ENCODE measurements around the gene ZNF547.

GRCh38 chr19:57359300-57359699 lies 4.1 kb upstream of the ZNF547 start:
- no peak for TF ChIP-seq FOXK2 (IDR thresholded peaks at IDR 0.05)
- no peak for TF ChIP-seq HDGF (IDR thresholded peaks at IDR 0.05; ENCODE audit: borderline replicate concordance)

Measured in HEK293T (cell line).